HG02610 (cell line): ENCODE results near the gene TECTA.
A peak's percentile ranks its signal among the peaks of the same experiment; 100 is the strongest.
"Not testable (repeated sequence)": the region's sequence is repeated elsewhere in the genome, so short reads cannot be mapped to it uniquely, and the experiment has no call there.

Source experiments
- ATAC-seq: cut with Tn5 transposase; IDR thresholded peaks from one replicate; pipeline ENCODE4 v1.9.1; 2021; ENCODE audit warnings: mild to moderate bottlenecking, moderate library complexity; ENCODE audit not compliant: unreplicated experiment

Gene TECTA

GRCh38 chr11:121177629-121178028 is 76.6 kb downstream of the TECTA start:
- ATAC-seq: not testable (repeated sequence)

- no peak for ATAC-seq
Observed at GRCh38 chr11:121179306-121179705, 78.3 kb downstream of the TECTA start.

- ATAC-seq: no peak
Observed at GRCh38 chr11:121180183-121180582, 79.1 kb downstream of the TECTA start.

- ATAC-seq: no peak
Observed at GRCh38 chr11:121188776-121189175, 87.7 kb downstream of the TECTA start.

- no peak for ATAC-seq
Observed at GRCh38 chr11:121191818-121192217, 90.8 kb downstream of the TECTA start.

GRCh38 chr11:121194731-121195596 is 93.9 kb downstream of the TECTA start:
- ATAC-seq: peak; percentile 48

GRCh38 chr11:121198491-121198890 is 97.4 kb downstream of the TECTA start:
- no peak for ATAC-seq

DNA sequence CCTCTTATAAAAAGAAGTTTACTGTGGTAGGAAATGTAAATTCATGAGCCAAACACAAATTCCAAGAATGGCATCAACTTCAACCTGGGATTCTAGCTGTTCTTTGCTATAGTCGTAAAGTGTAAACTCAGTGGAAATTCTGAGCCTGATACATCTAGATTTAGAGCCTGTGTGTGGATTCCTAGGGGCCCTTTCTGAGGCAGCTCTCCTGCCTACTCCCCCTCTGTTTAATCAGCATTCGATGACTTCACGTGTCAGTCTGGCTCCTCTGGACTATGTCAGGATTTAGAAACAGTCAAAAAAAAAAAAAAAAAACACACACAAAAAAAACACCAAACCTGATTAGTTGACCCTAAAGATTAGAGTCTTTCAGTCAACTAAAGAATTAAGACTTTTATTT is 98.5 kb downstream of the TECTA start:
- ATAC-seq: no peak

GRCh38 chr11:121206810-121207209 is 105.8 kb downstream of the TECTA start:
- ATAC-seq: no peak

DNA sequence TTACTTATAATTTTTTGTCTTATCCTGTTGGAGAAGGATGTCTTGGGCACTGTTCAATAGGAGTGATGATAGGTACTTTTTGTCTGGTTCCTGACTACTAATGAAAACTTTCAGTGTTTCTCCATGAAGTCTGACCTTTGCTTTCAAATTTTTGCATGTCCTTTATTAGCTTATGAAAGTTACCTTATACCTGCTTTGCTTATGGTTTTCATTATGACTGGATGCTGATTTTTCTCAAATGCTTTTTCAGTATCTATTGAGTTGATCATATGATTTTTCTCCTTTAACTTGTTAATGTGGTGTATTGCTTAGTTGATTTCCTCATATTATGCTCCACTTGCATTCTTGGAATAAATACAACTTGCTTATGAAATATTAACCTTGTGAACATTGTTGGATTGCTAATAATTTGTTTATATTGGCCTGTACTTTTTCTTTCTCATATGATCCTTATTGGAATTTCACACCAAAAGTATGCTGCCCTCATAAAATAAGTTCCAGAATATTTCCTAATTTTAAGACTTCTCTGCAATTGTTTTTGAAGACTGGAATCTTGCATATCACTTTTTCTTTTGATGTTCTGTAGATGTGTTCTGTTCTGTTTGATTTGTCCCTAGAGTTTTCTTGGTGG is 106.6 kb downstream of the TECTA start:
- ATAC-seq: peak; percentile 52

DNA sequence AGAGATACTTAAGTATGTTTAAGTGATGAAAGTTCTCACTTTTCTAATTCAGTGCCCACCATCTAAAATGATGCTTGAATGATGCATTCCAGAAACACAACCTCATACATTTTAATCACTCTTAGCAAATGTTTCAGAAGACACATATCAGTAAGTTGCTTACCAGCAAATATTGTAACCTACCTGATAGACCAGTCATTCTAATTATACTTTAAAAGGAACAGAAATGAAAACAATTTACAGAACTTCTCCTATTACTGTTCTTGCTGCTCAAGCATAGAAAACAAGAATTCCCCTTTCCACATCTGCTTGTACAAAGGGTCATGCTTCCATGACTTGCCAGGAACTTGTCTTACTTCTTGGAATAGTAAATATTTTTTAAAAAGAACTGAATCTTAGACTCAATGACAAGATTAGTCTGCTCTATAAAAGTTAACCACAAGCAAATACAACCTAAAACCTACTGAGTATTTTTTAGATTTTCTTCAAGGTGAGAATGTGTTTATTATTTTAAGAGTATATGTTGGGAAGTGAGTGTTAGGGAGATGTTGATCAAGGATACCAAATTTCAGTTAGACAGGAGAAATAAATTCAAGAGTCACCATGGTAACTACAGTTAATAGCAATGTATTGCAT is 109.5 kb downstream of the TECTA start:
- no peak for ATAC-seq

- no peak for ATAC-seq
Observed at GRCh38 chr11:121211626-121212025, 110.6 kb downstream of the TECTA start.

DNA sequence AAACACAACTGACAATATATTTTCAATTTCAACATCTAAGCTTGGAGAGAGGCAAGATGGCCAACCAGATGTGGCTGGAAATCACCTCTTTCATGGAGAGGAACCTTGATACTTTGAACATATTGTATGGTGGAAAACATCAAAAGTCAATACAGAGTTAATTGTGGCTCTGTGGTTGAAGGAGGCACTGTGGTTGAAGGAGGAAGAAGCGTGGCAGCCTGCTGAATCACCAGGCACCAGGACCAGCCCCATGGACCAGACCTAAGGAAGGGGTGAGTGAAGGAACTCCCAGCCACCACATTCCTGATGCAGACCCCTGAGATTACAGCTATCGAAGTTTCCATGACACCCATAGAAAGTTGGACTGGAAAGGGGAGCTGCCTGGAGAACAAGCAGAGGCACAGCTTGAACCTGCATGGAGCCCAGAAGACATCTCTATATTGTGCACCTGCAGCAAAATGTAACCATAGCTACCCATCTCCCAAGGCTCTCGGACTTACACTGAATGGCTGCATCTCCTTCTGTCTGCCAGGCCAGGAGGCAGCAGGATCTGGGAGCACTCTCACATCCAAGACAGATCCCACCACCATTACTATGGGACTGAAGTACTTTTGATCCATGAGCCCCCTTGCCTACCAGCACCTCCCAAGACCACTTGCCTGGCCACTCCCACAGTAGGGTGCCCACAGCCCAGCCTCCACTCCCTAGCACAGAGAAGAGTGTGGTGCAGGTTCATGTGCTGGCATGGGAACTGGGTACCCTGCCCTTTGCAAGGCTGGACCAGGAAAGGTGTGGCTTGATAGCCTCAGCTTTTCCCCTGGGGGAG is 111.7 kb downstream of the TECTA start:
- ATAC-seq: no peak

GRCh38 chr11:121213362-121213893 is 112.4 kb downstream of the TECTA start:
- ATAC-seq: no peak

- no peak for ATAC-seq
Observed at GRCh38 chr11:121214861-121215260, 113.8 kb downstream of the TECTA start.

GRCh38 chr11:121221496-121222200 is 120.6 kb downstream of the TECTA start:
- ATAC-seq: no peak

DNA sequence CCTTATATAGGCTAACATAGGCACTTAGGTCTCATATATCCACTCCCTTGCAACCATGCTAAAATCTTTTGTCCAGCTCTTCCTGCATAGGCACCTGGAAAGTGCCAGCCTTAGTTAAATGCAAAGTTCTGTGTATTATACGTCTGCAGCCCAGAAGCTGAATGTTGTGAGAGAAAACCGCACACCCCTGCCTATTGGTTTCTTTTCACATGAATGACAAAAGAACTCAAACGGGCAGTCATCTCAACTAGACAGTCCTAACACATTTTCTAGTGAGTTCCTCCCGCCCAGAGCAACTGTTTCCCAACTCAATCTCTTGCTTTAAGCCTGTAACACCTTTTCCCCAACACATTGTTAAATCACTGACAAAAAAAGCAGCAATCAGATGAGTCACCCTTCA is 122.1 kb downstream of the TECTA start:
- no peak for ATAC-seq

DNA sequence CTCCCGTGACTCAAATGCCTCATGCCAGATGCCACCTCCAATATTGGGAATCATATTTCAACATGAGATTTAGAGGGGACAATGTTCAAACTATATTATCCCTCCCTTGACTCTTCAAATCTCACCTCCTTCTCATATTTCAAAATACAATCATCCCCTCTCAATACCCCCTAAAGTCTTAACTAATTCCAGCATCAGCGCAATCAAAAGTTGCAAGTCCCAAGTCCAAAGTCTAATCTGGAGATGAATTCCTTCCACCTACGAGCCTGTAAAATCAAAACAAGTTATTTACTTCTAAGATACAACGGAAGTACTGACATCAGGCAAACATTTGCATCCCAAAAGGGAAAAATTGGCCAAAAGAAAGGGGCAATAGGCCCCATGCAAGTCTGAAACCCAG is 124.3 kb downstream of the TECTA start:
- no peak for ATAC-seq

DNA sequence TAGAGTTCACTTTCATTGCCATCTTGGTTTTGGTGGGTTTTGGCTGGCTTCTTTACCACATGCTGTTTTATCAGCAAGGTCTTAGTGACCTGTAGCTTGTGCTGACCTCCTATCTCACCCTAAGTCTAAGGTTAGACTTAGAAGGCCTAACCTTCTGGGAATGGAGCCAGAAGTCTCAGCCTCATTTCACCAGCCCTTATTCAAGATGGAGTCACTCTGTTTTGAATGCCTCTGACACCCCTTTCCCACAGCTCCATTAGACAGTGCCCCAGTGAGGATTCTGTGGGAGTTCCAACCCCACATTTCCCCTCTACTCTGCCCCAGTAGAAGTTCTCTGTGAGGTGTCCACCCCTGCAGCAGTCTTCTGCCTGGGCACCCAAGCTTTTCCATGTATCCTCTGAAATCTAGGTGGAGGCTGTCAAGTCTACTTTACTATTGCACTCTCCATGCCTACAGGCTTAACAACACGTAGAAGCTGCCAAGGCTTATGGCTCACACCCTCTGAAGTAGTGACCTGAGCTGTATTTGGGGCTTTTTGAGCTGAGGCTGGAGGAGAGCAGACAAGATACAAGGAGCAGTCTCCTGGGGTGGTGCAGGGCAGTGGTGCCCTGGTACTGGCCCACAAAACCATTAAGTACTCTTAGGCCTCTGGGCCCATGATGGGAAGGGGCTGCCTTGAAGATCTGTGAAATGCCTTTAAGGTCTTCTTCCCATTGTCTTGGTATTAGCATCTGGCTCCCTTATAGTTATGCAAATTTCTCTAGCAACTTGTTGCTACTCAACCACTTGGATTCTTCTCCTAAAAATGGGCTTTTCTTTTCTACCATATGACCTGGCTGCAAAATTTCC is 125.6 kb downstream of the TECTA start:
- ATAC-seq: no peak
